ENCODE data around the gene UBAC2. TPM values are rescaled to one million over a fixed set of nuclear protein-coding genes. Genes with fewer than 3 reads are reported as not detected.

UBAC2 gene
- polyA plus RNA-seq, 3 donors: 33.0 to 45.2 (median 38.0) TPM

DNA sequence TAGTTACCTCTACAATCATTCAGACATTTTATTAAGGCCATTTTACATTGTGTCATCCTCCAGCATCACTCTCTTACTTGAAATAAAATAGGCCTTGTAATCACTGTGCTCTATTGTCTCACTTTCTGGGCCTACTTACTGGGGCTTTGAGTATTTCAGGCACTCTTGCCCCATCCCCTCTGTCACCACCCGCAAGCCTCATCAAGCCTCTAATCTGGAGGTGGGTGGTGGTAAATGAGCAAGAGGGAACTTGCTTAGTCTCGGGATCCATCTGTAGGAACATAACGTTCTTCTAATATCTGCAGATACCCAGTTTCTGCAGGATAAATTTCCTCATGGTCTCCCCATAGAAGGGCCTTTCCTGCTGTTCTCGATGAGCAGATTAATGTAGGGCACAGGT lies 77.0 kb downstream of the UBAC2 start:
- no peak overlapping the region for H3K27ac ChIP-seq (ENCODE audit: low read depth, low read length)
- WGBS, 3 donors: 57 to 93% (median 64%) methylated on average over 4 of the region's 4 CpGs

DNA sequence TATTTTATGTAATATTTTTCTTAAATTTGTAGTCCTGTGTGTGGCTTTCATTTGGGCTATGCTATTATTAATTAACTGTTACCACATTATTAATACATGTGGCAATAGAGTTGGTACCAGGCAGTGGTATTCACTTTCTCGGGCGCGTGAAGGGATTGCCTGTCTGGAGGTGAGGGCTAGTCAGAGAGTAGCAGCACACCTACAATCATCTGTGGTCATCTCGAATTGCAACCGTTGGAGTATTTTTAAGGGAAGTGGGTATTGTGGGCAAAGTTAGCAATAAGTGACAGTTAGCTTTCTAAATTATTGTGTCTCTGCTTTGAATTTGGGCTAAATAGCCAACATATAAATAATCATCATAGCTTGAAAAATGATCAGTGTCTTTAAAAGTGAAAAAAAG lies 77.5 kb downstream of the UBAC2 start:
- no peak overlapping the region for H3K27ac ChIP-seq (ENCODE audit: low read depth, low read length)
- 61 to 93% (median 75%) methylated on average over 5 of the region's 5 CpGs for WGBS, 3 donors

DNA sequence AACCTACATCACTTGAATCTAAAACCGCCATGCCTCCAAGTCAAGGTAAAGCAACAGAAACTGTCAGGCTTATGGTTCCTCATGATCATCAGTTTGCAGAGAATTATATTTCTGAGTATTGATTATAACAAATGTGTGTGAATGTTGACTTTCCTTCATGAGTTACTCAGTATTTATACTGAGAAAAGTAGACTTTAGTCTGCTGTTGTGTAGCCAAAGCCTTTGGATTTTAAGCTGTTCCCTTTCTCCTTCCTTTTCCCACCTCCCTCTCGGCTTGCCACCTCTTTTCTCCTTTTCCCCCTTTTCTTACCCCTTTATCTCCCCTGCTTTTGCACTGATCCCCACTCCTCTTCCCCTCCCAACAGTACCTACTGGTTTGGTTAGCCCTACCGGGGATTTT lies 78.2 kb downstream of the UBAC2 start:
- no peak overlapping the region for H3K27ac ChIP-seq (ENCODE audit: low read depth, low read length)

DNA sequence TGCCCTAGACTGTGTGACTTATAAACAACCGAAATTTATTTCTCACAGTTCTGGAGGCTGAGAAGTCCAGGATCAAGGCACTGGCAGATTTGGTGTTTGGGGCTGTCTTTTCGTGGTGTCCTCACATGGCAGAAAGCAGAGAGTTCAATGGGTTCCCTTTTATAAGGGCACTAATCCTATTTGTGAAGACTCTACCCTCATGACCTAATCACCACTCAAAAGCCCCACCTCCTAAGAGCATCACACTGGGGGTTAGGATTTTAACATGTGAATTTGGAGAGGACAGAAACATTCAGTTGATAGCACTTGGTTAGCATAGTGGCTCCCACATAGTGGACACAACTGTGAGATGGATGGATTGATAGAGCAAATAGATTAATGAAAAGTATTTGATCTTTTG lies 79.0 kb downstream of the UBAC2 start:
- H3K27ac ChIP-seq (ENCODE audit: low read depth, low read length): no peak overlapping the region
- WGBS, 3 donors: 91 to 94% (median 91%) methylated on average over 2 of the region's 2 CpGs

More for the DNA sequence above, 78.2 kb downstream of the UBAC2 start:
- WGBS, 3 donors: 84 to 86% (median 85%) methylated on average over 3 of the region's 3 CpGs

DNA sequence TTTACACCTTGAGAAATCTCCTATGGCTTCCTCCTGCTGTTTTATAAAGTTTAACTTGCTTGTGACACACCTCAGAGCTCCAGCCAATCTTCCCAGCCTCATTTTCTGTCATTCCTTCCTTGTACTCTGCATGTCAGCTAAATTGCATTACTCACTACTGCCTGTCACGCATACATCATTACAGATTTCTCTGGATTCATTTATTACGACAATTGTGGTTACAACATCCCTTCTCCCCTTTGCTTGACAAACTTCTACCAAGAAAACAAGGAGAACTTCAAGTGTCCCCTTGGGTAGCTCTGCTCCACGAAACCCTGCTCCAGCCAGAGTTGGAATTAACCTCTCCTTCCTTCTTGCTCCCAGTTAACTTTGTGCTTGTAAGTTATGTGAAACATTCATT lies 79.5 kb downstream of the UBAC2 start:
- no peak overlapping the region for H3K27ac ChIP-seq (ENCODE audit: low read depth, low read length)
- WGBS, 3 donors: 50 to 87% (median 63%) methylated on average over 3 of the region's 3 CpGs

DNA sequence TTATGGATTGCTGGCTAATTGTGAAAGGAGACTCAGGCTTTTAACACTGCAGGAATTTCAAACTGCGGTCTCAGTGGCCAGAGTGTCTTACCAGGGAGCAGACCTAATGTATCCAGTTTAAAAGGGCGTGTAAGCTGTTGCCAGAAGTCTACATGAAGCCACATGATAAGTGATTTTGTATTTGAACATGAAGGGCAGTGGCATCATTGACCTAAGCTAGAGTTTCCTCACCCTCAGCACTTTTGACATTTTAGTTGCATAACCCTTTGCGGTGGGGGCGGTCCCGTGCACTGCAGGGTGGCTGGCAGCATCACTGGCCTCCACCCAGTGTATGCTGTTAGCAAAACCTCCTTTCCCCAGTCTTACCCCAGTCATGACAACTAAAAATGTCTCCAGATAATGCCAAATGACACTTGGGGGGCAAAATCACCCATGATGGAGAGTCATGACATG lies 81.2 kb downstream of the UBAC2 start:
- 47 to 86% (median 52%) methylated on average over 5 of the region's 5 CpGs for WGBS, 3 donors
- H3K27ac ChIP-seq (ENCODE audit: low read depth, low read length): no peak overlapping the region

DNA sequence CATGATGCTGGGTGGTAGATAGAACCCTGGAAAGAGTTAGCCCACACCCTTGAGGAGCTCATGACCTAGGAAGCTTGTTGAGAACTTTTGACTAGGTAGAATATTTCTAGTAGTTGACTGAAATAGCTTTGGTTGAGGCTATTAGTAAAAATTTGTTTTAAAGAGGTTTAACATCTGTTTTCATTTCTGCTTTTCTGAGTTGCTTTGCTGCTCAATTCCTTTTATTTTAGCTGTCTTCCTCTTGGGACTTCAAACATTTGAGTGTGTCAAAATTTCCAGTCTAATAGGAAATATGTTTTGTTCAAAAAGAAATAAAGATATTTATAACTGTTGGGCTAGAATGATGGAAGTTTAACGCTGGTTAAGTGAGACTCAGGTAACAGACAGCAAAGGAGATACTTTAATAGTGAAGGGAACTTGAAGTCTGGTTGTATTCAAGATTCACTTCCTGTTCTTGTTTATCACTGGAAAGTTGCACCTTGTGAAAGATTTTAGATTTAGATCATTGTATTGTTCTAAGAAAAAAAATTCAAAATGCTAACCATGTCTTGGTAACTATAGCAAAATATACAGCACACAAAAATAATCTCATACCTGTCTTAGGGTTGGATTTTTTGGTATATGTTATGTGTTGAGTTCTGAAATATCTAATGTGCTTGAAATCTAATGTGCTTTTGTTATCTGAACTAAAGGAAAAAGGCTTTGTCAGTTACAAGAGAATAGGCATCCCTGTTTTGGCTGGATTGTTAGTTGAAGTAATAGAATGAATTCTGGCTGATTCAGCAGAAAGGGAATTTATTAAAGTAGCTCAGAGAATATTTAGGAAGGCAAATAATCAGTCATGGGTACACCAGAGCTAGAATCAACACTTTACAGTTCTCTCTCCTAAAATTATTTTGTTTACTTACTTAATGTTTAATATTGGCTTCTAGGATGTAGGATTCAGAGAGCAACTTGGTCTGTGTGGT lies 81.9 kb downstream of the UBAC2 start:
- 28 to 74% (median 30%) methylated on average over 1 of the region's 1 CpG for WGBS, 3 donors
- no peak overlapping the region for H3K27ac ChIP-seq (ENCODE audit: low read depth, low read length)

DNA sequence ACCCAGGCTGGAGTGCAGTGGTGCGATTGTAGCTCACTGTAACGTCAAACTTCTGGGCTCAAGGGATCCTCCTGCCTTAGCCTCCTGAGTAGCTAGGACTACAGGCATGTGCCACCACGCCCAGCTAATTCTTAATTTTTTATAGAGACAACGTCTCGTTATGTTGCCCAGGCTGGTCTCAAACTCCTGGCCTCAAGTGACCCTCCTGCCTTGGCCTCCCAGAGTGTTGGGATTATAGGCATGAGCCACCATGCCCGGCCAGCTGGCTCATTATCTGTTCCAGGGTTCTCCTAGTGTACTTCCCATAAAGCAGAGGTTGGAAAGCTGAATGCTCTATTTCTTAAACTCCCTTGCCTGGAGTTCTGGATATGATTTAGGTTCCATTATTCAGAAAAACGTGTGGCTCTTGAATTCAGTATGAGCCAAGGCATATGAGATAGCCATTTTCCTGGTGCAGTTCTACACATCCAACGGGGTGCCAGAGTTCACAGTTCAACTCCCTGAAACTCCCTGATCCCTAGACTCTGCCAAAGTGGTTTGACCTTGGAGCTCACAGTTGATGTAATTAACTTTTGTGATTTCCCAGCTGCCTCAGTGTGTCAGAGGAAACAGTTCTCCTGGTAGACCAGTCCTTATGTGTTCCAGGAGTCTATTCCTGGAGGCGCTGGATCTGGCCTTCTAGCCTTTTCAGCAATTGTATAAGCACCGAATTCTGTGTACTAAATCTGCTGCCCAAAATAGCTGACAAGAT lies 85.0 kb downstream of the UBAC2 start:
- 64 to 73% (median 68%) methylated on average over 10 of the region's 10 CpGs for WGBS, 3 donors
- no peak overlapping the region for H3K27ac ChIP-seq (ENCODE audit: low read depth, low read length)

DNA sequence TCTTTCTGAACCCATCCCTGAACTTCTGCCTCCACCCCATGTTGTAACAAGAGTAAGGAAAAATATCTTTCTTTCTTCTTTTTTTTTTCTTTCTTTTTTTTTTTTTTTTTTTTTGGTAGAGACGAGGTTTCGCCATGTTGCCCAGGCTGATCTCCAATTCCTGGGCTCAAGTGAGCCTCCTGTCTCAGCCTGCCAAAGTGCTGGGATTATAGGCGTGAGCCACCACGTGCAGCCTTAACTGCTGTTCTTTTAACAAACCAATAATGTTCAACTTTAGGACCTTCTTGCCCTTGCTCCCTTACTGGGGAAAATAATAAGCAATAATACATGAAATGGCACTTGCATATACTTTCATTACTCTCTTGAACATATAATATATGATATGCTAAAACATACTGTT lies 86.9 kb downstream of the UBAC2 start:
- H3K27ac ChIP-seq (ENCODE audit: low read depth, low read length): no peak overlapping the region
- 69 to 95% (median 80%) methylated on average over 4 of the region's 4 CpGs for WGBS, 3 donors

DNA sequence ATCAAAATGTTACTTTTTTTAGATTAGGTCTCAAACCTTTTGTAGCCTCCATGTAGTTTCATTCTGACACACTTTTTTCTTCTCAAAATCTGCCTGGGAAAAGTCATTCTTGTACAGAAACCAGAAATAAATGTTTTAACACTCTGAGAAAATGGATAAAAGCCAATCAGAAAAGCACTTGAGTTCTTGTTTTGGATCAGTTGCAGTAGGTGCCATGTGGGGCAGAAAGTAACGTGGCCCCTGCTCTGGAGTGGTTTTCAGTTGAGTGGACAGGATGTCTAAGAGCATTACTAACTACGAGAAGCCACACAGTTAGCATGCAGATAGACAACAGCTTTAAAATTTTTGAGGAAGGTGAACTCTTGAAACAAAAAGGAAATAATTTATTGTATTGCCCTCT lies 87.4 kb downstream of the UBAC2 start:
- WGBS, 3 donors: 46 to 80% (median 57%) methylated on average over 2 of the region's 2 CpGs
- no peak overlapping the region for H3K27ac ChIP-seq (ENCODE audit: low read depth, low read length)

DNA sequence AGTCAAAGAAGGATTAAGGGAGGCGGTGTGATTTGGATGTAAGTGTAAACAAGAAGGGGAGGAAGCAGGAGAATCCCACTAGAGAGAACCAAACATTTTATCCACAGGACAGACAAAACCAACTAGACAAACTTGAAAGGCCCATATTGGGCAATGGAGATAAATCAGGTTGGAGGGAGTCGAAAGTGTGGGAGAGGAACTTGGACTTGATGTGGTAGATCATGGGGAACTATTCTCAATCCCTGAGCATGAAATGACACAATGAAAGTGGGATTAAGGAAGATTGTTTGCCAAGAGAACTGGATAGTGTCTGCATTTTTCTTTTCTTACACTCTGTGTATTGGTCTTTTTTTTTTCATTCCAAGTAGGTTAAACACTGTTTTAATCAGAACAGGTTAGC lies 88.6 kb downstream of the UBAC2 start:
- 62 to 92% (median 68%) methylated on average over 2 of the region's 2 CpGs for WGBS, 3 donors
- no peak overlapping the region for H3K27ac ChIP-seq (ENCODE audit: low read depth, low read length)

DNA sequence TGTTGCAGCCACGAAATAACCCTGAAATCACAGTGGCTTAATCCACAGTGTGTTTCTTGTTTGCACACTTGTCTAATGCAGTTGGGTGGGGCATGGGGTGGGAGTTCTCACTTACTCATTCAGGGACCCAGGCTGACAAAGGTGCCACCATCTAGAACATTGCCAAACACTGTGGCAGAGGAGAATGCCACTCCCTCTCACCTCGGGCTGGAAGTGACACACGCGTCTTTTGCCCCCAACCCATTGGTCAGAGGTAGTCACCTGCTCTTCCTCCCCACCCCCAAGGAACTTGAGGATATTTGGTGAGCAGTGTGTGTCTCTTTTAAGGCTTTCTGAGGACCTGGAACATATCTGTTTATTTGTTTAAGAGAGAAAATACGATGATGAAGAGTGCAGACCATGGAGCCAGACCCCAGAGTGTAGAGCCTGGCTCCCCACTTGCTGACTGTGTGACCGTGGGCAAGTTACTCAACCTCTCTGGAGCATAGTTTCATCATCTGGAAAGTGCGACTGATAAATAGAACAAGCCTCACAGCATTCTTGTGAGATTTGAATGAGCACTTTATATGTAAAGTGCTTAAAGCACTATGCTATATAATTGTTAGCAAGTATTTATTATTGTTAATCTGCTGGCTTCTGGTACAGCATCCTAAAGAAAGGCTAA lies 89.2 kb downstream of the UBAC2 start:
- H3K27ac ChIP-seq (ENCODE audit: low read depth, low read length): no peak overlapping the region
- WGBS, 3 donors: 82 to 87% (median 82%) methylated on average over 7 of the region's 7 CpGs

DNA sequence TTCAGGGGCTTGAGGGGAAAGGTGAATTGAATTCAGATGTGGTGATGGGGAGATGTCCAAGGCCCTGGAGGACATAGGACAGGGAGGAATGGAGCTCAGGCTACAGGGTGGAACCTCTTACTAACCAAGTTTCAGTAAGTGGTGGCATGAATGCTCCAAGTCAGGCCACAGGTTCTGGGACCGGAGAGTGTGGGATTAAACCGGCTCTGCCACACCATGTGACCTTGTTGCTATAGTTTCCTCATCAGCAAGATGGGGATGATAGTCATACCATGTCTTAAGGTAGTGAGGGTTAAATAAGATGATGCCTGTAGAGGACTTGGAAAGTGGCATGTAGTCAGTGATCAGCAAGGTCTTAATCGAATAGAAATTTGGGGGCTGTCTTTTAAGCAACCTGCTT lies 90.2 kb downstream of the UBAC2 start:
- WGBS, 3 donors: 79 to 85% (median 83%) methylated on average over 3 of the region's 3 CpGs
- H3K27ac ChIP-seq (ENCODE audit: low read depth, low read length): no peak overlapping the region

DNA sequence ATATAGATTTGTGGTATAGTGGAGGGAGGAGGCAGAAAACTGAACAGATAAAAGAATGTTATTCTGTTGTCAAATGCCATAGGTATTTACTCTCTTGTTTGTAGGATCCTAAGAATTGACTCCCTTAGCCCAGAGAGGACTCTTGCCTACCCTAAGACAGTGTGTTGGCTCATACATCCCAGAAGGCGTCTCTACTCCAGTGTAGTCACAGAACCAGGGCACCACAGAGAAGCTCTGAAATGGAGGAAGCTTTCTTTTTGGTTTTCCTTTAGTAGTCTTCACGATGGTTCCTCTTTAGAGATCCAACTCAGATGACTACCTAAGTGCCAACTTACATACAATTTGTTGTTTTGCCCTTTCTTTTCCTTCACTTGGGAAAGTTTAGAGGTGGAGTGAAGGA lies 92.5 kb downstream of the UBAC2 start:
- WGBS, 3 donors: 51 to 91% (median 71%) methylated on average over 2 of the region's 2 CpGs
- H3K27ac ChIP-seq (ENCODE audit: low read depth, low read length): no peak overlapping the region

DNA sequence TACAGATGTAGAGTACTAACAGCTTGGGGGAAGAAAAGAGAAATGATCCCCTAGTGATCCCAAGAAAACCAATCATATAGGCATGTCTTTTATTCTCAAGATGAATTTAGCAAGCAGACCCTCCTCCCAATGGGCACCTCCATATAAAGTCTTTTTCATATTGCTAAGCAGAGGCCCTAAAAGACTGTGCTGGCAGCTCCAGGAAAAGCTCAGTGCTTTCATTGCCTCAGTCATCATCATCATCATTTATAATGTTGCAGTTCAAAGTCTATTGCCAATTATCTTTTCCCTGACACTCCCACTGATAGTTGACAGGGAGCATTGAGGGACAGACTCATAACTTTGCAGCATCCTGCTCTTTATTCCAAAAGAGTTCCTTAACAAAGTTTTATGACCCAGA lies 93.5 kb downstream of the UBAC2 start:
- no peak overlapping the region for H3K27ac ChIP-seq (ENCODE audit: low read depth, low read length)

DNA sequence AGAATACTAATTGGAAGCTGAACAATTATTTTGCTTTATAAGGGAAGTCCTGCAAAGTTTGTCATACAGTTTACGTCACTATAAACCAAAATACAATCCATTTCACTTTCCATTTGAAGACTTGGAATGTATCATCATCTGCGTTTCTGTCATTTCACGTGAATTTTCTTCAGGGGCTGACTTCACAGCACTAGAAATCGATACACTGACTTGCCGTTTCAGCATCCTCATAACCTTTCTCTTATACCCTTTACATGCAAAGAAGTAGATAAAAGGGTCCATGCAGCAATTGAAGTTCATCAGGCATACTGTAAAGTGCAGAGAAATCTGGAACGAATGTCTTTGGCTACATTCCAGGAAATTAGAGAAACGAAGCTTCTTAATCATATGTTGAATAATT lies 94.3 kb downstream of the UBAC2 start:
- H3K27ac ChIP-seq (ENCODE audit: low read depth, low read length): no peak overlapping the region
- 81 to 87% (median 82%) methylated on average over 7 of the region's 7 CpGs for WGBS, 3 donors

DNA sequence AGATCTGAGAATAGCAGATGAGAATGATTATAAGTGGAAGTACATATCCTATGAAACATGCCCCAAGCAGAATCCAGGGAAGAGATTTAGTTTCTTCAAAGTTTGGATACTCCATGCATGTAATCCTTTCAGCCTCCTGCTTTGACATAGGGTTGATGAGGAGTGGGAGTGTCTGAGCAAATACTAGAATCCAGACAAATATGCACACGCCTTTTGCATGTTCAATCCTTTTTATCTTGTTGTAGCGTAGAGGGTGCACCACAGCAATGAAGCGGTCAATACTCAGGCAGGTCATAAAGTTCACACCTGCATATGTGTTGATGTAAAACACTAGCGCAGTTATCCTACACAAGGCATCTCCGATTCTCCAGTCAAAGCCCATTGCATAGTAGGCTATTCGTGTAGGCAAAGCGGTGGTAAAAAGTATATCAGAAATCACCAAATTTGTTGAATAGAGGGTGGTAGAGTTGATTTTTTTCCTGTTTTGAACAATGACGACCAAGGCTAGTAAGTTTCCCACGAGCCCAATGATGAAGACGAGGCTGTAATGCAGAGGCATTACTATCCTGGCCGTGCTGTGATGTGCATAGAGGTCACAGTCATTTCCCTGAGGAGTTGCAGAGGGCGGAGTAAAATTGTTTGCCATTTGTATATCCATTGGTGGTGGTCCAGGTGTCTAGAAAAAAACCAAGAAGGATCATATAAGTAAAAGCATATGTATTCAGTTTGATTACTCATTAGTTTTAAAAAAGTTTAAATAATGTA lies 95.0 kb downstream of the UBAC2 start:
- no peak overlapping the region for H3K27ac ChIP-seq (ENCODE audit: low read depth, low read length)
- WGBS, 3 donors: 90 to 93% (median 92%) methylated on average over 12 of the region's 12 CpGs

DNA sequence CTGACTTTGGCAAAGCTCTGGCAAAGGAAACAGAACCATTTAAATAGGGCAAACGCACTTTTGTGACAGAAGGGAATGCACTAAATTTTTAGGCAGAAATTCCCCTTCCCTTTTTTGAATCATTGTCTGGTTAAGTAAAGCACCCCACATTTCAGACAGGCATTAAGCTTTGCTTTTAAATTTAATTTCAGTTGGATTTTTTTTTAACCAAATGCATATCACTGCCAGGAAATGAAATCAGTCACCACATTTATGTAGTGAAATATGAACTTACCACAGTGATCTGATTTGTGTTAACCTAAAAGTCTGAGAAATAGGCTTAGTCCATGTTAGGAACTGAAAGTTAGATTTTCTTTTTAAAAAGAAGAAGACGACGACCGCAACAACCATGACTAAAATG lies 95.7 kb downstream of the UBAC2 start:
- WGBS, 3 donors: 75 to 86% (median 85%) methylated on average over 4 of the region's 4 CpGs
- H3K27ac ChIP-seq (ENCODE audit: low read depth, low read length): no peak overlapping the region
